ENCODE data around the gene GREB1L. TPM values are rescaled to one million over a fixed set of nuclear protein-coding genes. Genes with fewer than 3 reads are reported as not detected.

GREB1L gene
- total and polyA plus RNA-seq, 2 of the 13 experiments (the other 11 are each of a cell fraction or from before 2014, with no cell fraction given) = 0.17 to 0.66 TPM

DNA sequence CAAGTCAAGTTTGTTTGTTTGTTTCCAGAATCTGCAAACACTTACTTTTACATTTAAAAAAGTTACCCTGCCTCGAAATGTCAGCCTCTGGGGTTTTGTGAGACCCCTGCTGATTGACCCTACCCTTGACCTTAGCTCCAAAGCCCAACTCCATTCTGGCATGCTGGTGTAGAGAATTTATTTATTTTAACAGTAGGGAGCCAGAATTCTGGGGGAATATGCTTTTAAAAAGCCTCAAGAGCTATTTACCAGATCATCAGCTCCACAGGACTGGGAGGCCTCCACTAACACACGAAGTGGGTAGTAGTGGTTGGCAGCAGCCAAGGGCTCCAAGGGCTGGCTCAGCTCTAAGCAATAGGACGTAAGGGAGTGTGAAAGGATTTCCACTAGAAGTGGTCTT, 23.2 kb upstream of the GREB1L start (continued):
- TF ChIP-seq, protein P1, sequence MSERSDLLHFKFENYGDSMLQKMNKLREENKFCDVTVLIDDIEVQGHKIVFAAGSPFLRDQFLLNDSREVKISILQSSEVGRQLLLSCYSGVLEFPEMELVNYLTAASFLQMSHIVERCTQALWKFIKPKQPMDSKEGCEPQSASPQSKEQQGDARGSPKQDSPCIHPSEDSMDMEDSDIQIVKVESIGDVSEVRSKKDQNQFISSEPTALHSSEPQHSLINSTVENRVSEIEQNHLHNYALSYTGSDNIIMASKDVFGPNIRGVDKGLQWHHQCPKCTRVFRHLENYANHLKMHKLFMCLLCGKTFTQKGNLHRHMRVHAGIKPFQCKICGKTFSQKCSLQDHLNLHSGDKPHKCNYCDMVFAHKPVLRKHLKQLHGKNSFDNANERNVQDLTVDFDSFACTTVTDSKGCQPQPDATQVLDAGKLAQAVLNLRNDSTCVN (CRISPR knock-in tag; IDR thresholded peaks at IDR 0.05; ENCODE audit: borderline replicate concordance) = no peak
- no peak for TF ChIP-seq ZNF562 (CRISPR knock-in tag; IDR thresholded peaks at IDR 0.05; ENCODE audit: borderline replicate concordance)

DNA sequence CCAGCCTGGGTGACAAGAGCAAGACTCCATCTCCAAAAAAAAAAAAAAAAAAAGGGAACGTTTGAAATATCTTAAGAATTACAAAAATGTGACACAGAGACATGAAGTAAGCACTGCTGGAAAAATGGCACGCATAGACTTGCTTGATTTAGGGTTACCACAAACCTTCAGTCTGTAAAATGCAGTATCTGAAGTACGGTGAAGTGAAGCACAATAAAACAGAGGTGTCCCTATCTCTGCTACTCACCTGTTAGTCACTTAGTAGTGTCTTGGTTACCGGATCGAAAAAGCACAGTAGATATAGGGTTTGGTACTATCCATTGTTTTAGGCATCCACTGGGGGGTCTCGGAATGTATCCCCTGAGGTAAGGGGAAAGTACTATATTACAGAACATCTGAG, 11.6 kb upstream of the GREB1L start:
- Histone ChIP-seq H2AFZ (ENCODE audit: low read length) (no peak overlapping the region), H3K79me2 (ENCODE audit: insufficient read depth, low read length) (no peaks in the 10 kb centered on the region), H3K4me2 (ENCODE audit: low read depth, low read length) (no peak overlapping the region), H3K4me1 (ENCODE audit: insufficient read depth, low read length) (no peaks in the 10 kb centered on the region), H4K20me1 (ENCODE audit: insufficient read depth, low read length) (no peaks in the 10 kb centered on the region), H3K4me3 (replicated peaks in 1 of 3; ENCODE audit: insufficient read depth in 1 of 3, low read depth in 2 of 3, low read length in 3 of 3) (no peak overlapping the region), H3K27ac (ENCODE audit: extremely low read length, insufficient read depth, low read length) (no peak overlapping the region), H3K27me3 (ENCODE audit: control insufficient read depth in 1 of 2, insufficient read depth in 2 of 2, low read length in 2 of 2) (no peaks in the 10 kb centered on the region; a peak in 1 of 5 replicates), H3K9ac (ENCODE audit: insufficient read depth, low read depth, low read length) (no peak overlapping the region), H3K9me3 (ENCODE audit: low read length) (no peaks in the 10 kb centered on the region), H3K36me3 (replicated peaks in 1 of 2; ENCODE audit: control insufficient read depth in 1 of 2, insufficient read depth in 2 of 2, low read length in 2 of 2) (no peaks in the 10 kb centered on the region)
- ChIA-PET POLR2A (no interaction called here), CTCF (ENCODE audit: low intra/inter-chr PET ratio, low total read pairs) (no interaction called here)
- FAIRE-seq (no peak), ATAC-seq (no peak), DNase-seq (ENCODE audit: low spot score) (no peak)
- WGBS (ENCODE audit: low lambda C conversion rate) = 41% methylated on average over 6 of the region's 6 CpGs
- intact Hi-C loops (cut with micrococcal nuclease; ENCODE audit: unreplicated experiment) = no loop called here
- in situ Hi-C loops (cut with HindIII; ENCODE audit: extremely low pct_ligation_motif_present, low pct_unique_long_range_greater_than_20kb) = no loop called here
- TF ChIP-seq ZNF17 (CRISPR knock-in tag; IDR thresholded peaks at IDR 0.05) = no peak
- TF ChIP-seq, protein P2, sequence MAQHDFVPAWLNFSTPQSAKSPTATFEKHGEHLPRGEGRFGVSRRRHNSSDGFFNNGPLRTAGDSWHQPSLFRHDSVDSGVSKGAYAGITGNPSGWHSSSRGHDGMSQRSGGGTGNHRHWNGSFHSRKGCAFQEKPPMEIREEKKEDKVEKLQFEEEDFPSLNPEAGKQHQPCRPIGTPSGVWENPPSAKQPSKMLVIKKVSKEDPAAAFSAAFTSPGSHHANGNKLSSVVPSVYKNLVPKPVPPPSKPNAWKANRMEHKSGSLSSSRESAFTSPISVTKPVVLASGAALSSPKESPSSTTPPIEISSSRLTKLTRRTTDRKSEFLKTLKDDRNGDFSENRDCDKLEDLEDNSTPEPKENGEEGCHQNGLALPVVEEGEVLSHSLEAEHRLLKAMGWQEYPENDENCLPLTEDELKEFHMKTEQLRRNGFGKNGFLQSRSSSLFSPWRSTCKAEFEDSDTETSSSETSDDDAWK (CRISPR knock-in tag; IDR thresholded peaks at IDR 0.05) = no peak
- TF ChIP-seq, protein P3, sequence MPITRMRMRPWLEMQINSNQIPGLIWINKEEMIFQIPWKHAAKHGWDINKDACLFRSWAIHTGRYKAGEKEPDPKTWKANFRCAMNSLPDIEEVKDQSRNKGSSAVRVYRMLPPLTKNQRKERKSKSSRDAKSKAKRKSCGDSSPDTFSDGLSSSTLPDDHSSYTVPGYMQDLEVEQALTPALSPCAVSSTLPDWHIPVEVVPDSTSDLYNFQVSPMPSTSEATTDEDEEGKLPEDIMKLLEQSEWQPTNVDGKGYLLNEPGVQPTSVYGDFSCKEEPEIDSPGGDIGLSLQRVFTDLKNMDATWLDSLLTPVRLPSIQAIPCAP (CRISPR knock-in tag; IDR thresholded peaks at IDR 0.05; ENCODE audit: low read depth) = no peak
- TF ChIP-seq, protein P4, sequence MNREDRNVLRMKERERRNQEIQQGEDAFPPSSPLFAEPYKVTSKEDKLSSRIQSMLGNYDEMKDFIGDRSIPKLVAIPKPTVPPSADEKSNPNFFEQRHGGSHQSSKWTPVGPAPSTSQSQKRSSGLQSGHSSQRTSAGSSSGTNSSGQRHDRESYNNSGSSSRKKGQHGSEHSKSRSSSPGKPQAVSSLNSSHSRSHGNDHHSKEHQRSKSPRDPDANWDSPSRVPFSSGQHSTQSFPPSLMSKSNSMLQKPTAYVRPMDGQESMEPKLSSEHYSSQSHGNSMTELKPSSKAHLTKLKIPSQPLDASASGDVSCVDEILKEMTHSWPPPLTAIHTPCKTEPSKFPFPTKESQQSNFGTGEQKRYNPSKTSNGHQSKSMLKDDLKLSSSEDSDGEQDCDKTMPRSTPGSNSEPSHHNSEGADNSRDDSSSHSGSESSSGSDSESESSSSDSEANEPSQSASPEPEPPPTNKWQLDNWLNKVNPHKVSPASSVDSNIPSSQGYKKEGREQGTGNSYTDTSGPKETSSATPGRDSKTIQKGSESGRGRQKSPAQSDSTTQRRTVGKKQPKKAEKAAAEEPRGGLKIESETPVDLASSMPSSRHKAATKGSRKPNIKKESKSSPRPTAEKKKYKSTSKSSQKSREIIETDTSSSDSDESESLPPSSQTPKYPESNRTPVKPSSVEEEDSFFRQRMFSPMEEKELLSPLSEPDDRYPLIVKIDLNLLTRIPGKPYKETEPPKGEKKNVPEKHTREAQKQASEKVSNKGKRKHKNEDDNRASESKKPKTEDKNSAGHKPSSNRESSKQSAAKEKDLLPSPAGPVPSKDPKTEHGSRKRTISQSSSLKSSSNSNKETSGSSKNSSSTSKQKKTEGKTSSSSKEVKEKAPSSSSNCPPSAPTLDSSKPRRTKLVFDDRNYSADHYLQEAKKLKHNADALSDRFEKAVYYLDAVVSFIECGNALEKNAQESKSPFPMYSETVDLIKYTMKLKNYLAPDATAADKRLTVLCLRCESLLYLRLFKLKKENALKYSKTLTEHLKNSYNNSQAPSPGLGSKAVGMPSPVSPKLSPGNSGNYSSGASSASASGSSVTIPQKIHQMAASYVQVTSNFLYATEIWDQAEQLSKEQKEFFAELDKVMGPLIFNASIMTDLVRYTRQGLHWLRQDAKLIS (CRISPR knock-in tag; IDR thresholded peaks at IDR 0.05) = no peak
- no peak for TF ChIP-seq ZNF33A (CRISPR knock-in tag; IDR thresholded peaks at IDR 0.05; ENCODE audit: borderline replicate concordance)
- no peak for TF ChIP-seq GPN1 (CRISPR knock-in tag; IDR thresholded peaks at IDR 0.05; ENCODE audit: borderline replicate concordance)
- no peak for TF ChIP-seq ZBTB7B (CRISPR knock-in tag; IDR thresholded peaks at IDR 0.05)
- TF ChIP-seq ZNF615 (CRISPR knock-in tag; IDR thresholded peaks at IDR 0.05; ENCODE audit: borderline replicate concordance) = no peak
- no peak for TF ChIP-seq TP53 (CRISPR knock-in tag; conservative IDR thresholded peaks at IDR 0.05)
- no peak for TF ChIP-seq ZNF549 (CRISPR knock-in tag; IDR thresholded peaks at IDR 0.05)
- TF ChIP-seq MLLT10 (CRISPR knock-in tag; IDR thresholded peaks at IDR 0.05) = no peak
- TF ChIP-seq ZNF441 (CRISPR knock-in tag; IDR thresholded peaks at IDR 0.05; ENCODE audit: borderline replicate concordance) = no peak
- no TSS peak for BruUV-seq (replicated peaks)

All from HepG2 (cell line).